Fibroblast of pulmonary artery (primary cell): ENCODE results near the gene RAB41.
A peak's percentile ranks its signal among the peaks of the same experiment; 100 is the strongest.

Experiments
- DNase-seq: peaks from one replicate; pipeline ENCODE4 v3.0.0-alpha.2; 2010; ENCODE audit warnings: low read depth
- H3K4me3 ChIP-seq: replicated peaks from 2 replicates; pipeline ENCODE4 v1.5.1; 2011; ENCODE audit warnings: low read depth, mild to moderate bottlenecking, control low read depth, low read length, moderate library complexity
- CTCF ChIP-seq: IDR thresholded peaks from 2 replicates; pipeline ENCODE4 v1.5.1; 2011; ENCODE audit warnings: mild to moderate bottlenecking, control low read depth, low read length, inconsistent platforms; ENCODE audit errors: missing control alignments

Gene RAB41

GRCh38 chrX:70324326-70324725 is 42.4 kb downstream of the RAB41 start:
- DNase-seq = no peak
- TF ChIP-seq CTCF = no peak
- H3K4me3 ChIP-seq = no peak overlapping the region

GRCh38 chrX:70331161-70331560 is 49.2 kb downstream of the RAB41 start:
- TF ChIP-seq CTCF = no peak
- no peak overlapping the region for H3K4me3 ChIP-seq
- DNase-seq = peak; percentile 39

GRCh38 chrX:70332600-70332999 is 50.6 kb downstream of the RAB41 start:
- TF ChIP-seq CTCF = peak; percentile 11
- DNase-seq = no peak
- H3K4me3 ChIP-seq = no peak overlapping the region
